ENCODE data around the gene GLT1D1.

Gene GLT1D1

DNA sequence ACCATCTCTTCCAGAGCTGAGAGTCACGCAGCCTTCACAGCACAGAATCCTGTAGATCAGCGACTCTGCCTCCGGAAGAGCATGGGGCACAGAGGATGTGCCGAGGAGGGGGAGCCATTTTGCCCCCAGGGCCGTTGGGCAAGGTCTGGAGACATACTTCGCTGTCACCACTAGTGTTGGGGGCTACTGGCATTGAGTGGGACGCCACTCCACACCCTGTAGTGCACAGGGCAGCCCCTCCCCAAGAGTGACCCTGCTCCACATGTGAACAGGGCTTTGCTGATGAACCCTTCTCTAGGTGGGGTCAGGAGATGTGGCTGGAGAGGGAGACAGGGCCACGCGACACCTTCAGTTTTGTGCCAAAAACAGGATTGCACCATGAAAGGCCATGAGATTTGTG, 6.0 kb downstream of the GLT1D1 start:
- TF ChIP-seq CTCF (IDR thresholded peaks at IDR 0.05; ENCODE audit: insufficient read depth, missing control alignments): no peak
- FAIRE-seq: no peak
- no peak for DNase-seq (ENCODE audit: insufficient read length, low spot score)

DNA sequence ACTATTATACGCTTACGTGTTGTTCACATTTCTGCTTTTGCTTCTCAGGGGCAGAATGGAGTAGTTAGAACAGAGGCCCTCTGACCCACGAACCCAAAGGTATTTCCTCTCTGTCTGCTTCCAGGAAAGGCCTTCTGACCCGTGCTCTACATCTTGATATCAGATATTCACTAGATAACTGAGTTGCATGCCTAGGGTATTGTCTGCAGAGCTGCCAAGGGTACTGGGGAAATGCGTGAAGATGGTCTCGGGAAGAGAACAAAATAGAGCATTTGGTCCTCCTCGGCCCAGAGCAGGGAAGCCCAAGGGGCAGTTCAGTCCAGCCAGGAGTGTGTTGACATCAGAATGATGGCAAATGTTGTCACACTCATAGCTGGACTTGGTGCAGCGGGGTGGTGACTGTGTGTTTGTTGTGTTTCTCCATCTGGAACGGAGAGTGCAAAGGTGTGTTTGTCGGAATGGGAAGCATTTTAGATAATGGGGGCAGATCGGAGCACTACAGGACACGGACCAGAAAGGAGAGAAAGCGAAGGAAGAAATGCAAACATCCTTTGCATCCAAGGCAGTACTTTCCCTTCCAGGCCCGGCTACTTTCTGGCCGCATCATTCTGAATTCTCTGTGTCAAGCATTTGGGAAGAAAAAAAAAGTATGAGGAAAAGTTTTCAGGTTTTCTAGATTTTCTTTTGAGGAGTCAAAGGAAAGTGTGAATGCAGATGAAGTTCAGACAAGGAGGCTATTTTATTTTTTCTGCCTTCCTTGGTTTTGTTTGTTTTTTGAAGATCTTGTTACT, 8.1 kb downstream of the GLT1D1 start:
- FAIRE-seq (no peak), DNase-seq (ENCODE audit: insufficient read length, low spot score) (no peak)
- no peak for TF ChIP-seq CTCF (IDR thresholded peaks at IDR 0.05; ENCODE audit: insufficient read depth, missing control alignments)

- no peak for TF ChIP-seq CTCF (IDR thresholded peaks at IDR 0.05; ENCODE audit: insufficient read depth, missing control alignments)
- DNase-seq (ENCODE audit: insufficient read length, low spot score) (no peak), FAIRE-seq (no peak)
These were observed 10.7 kb downstream of the GLT1D1 start for GRCh38 chr12:128863957-128864356.

DNA sequence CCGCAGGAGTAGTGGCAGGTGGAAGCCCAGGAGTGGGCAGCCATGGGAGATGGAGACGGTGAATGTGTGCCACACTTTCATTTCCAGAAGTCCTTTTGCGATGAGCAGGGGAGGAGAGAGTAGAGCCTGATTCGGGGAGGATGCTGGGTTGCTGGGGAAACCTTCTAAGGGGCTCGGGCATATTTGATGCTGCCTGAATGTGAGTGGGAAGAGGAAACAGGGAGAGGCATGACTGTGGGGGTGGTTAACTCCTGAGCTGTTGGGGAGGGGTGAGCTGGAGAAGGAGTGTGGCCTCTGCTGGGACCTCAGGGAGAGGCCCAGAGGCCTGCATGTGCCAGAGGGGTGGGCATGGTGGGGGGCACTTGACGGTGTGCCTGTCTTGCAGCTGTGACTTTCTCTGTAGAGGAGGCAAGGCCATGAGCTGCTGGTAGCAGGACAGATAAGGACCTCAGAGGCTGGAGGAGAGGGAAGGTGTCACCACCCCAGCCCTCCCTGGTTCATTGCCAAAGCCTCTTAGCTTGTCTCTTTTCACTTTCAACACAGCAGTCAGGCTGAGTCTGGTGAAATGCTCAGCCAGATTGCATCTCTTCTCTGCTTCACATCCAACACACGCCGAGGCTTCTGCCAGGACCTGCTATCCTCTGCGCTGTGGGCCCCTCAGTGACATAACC, 11.4 kb downstream of the GLT1D1 start:
- no peak for TF ChIP-seq CTCF (IDR thresholded peaks at IDR 0.05; ENCODE audit: insufficient read depth, missing control alignments)
- FAIRE-seq: no peak
- DNase-seq (ENCODE audit: insufficient read length, low spot score): no peak

DNA sequence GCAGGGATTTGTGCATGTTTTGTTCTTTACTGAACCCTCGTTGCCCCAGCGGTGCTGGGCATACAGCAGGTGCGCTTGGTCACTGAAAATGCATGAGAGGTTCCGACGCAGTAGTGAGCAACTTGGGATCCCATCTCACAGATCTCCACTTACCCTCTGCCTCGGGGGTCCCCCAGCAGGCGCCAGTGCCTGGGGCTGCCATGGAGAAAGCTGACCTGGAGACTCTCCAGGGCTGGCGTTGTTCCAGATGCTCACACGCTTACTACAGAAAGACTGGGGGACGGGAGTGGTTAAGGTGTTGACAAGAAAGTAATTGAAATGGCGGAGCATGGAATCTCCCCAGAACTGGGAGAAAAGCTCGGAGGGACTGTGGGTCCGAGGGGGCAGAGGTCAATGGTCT, 14.2 kb downstream of the GLT1D1 start:
- FAIRE-seq: no peak
- TF ChIP-seq CTCF (IDR thresholded peaks at IDR 0.05; ENCODE audit: insufficient read depth, missing control alignments): no peak
- DNase-seq (ENCODE audit: insufficient read length, low spot score): no peak

- FAIRE-seq: no peak
- no peak for TF ChIP-seq CTCF (IDR thresholded peaks at IDR 0.05; ENCODE audit: insufficient read depth, missing control alignments)
- no peak for DNase-seq (ENCODE audit: insufficient read length, low spot score)
These were observed 18.2 kb downstream of the GLT1D1 start for GRCh38 chr12:128871516-128871892.

DNA sequence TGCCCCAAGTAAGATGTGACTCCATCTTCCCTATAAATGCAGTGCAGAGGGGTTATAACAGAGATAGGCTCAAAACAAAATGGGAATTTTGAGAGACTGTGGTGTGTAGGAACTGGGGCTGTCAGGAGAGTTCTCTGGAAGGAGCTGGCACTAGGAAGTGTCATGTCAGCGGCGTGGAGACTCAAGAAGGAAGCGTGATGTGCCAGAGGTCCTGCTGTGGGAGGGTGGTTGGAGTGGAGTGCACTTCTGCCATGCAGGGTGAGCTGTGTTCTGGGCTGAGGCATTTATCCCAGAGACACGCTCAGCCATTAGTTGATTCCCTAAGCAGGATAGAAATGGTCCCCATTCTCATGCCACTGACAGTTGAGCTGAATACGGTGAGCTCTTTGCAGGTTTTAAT, 19.0 kb downstream of the GLT1D1 start:
- TF ChIP-seq CTCF (IDR thresholded peaks at IDR 0.05; ENCODE audit: insufficient read depth, missing control alignments): no peak
- DNase-seq (ENCODE audit: insufficient read length, low spot score): no peak
- FAIRE-seq: no peak

Data from D721Med (cell line).